Parathyroid adenoma (tissue), 2 donors: ENCODE measurements around the gene B3GALT6.

Source experiments
- H2AFZ ChIP-seq: fragments of 300-600 bp; sonication (generic); one replicate; pipeline ENCODE4 v1.7.0; 2017; ENCODE audit warnings: antibody characterized with exemption, mild to moderate bottlenecking
- H3K27ac ChIP-seq: fragments of 300-600 bp; sonication (generic); one replicate; pipeline ENCODE4 v1.7.0; 2017
- H3K27me3 ChIP-seq: fragments of 300-600 bp; sonication (generic); one replicate; pipeline ENCODE4 v1.7.0; 2017; ENCODE audit warnings: low read length; ENCODE audit not compliant: control insufficient read depth, insufficient read depth
- H3K36me3 ChIP-seq: fragments of 300-600 bp; sonication (generic); one replicate; pipeline ENCODE4 v1.7.0; 2017; ENCODE audit warnings: low read length; ENCODE audit not compliant: control insufficient read depth, insufficient read depth
- H3K4me1 ChIP-seq: fragments of 300-600 bp; sonication (generic); one replicate; pipeline ENCODE4 v1.7.0; 2017; ENCODE audit warnings: control low read depth
- H3K4me2 ChIP-seq: fragments of 300-600 bp; sonication (generic); one replicate; pipeline ENCODE4 v1.7.0; 2017; ENCODE audit warnings: low read length
- H3K4me3 ChIP-seq: fragments of 300-600 bp; sonication (generic); one replicate; pipeline ENCODE4 v1.7.0; 2017; ENCODE audit warnings: low read depth, low read length
- H3K79me2 ChIP-seq: fragments of 300-600 bp; sonication (generic); one replicate; pipeline ENCODE4 v1.7.0; 2017; ENCODE audit warnings: control low read depth
- H3K9ac ChIP-seq: fragments of 300-600 bp; sonication (generic); one replicate; pipeline ENCODE4 v1.7.0; 2017; ENCODE audit warnings: mild to moderate bottlenecking
- H3K9me3 ChIP-seq: fragments of 300-600 bp; sonication (generic); one replicate; pipeline ENCODE4 v1.7.0; 2017; ENCODE audit warnings: low read length; ENCODE audit not compliant: control insufficient read depth
- CTCF ChIP-seq: fragments of 300-600 bp; sonication (generic); IDR thresholded peaks from one replicate; pipeline ENCODE4 v1.7.0; 2017; ENCODE audit warnings: antibody characterized with exemption, mild to moderate bottlenecking
- donor health status: primary hyperparathyroidism.

The B3GALT6 gene

GRCh38 chr1:1274931-1275431 is 42.9 kb downstream of the B3GALT6 start:
- Histone ChIP-seq H3K4me1 (peaks cover 3% of the 10 kb centered on the region), H3K27ac (no peak overlapping the region), H3K27me3 (no peaks in the 10 kb centered on the region), H3K9me3 (no peaks in the 10 kb centered on the region), H3K4me2 (peak overlapping the region; percentile 77), H2AFZ (no peak overlapping the region), H3K36me3 (no peaks in the 10 kb centered on the region), H3K79me2 (peaks cover 21% of the 10 kb centered on the region), H3K4me3 (peak overlapping the region; percentile 68), H3K9ac (no peak overlapping the region)
- no peak for TF ChIP-seq CTCF

GRCh38 chr1:1275836-1276235 is 43.8 kb downstream of the B3GALT6 start:
- TF ChIP-seq CTCF = no peak
- Histone ChIP-seq H3K4me2 (no peak overlapping the region), H3K27me3 (no peaks in the 10 kb centered on the region), H3K9me3 (no peaks in the 10 kb centered on the region), H3K9ac (no peak overlapping the region), H3K36me3 (no peaks in the 10 kb centered on the region), H2AFZ (no peak overlapping the region), H3K79me2 (peaks cover 17% of the 10 kb centered on the region), H3K4me1 (peaks cover under 1% of the 10 kb centered on the region), H3K27ac (no peak overlapping the region), H3K4me3 (no peak overlapping the region)

- Histone ChIP-seq H3K36me3 (no peaks in the 10 kb centered on the region), H3K4me3 (no peak overlapping the region)
These were observed 46.6 kb downstream of the B3GALT6 start for GRCh38 chr1:1278620-1279019.

GRCh38 chr1:1279028-1279427 is 47.0 kb downstream of the B3GALT6 start:
- Histone ChIP-seq H3K4me2 (no peak overlapping the region), H3K27ac (no peak overlapping the region), H3K36me3 (no peaks in the 10 kb centered on the region), H2AFZ (no peak overlapping the region), H3K4me1 (peaks cover 3% of the 10 kb centered on the region), H3K27me3 (no peaks in the 10 kb centered on the region), H3K79me2 (no peaks in the 10 kb centered on the region), H3K9ac (no peak overlapping the region), H3K9me3 (no peaks in the 10 kb centered on the region), H3K4me3 (no peak overlapping the region)
- no peak for TF ChIP-seq CTCF

More at GRCh38 chr1:1278620-1279019, 46.6 kb downstream of the B3GALT6 start:
- peaks cover 3% of the 10 kb centered on the region for H3K4me1 ChIP-seq
- H3K27ac ChIP-seq = no peak overlapping the region
- H3K4me2 ChIP-seq = no peak overlapping the region
- no peak overlapping the region for H3K9ac ChIP-seq
- H3K27me3 ChIP-seq = no peaks in the 10 kb centered on the region
- H2AFZ ChIP-seq = no peak overlapping the region
- no peaks in the 10 kb centered on the region for H3K9me3 ChIP-seq
- no peaks in the 10 kb centered on the region for H3K79me2 ChIP-seq
- no peak for TF ChIP-seq CTCF

GRCh38 chr1:1280782-1281481 is 48.9 kb downstream of the B3GALT6 start:
- Histone ChIP-seq H3K4me1 (peaks cover 3% of the 10 kb centered on the region), H3K27me3 (no peaks in the 10 kb centered on the region), H3K9ac (no peak overlapping the region), H3K27ac (no peak overlapping the region), H2AFZ (no peak overlapping the region), H3K4me3 (no peak overlapping the region), H3K79me2 (no peaks in the 10 kb centered on the region), H3K4me2 (no peak overlapping the region), H3K36me3 (no peaks in the 10 kb centered on the region), H3K9me3 (no peaks in the 10 kb centered on the region)
- TF ChIP-seq CTCF = no peak
